GM12892 (cell line): Measurements from ENCODE around the gene PODN.

Experiments used
- POLR2A ChIP-seq: IDR thresholded peaks from 2 replicates; pipeline ENCODE4 v1.6.1; 2011; ENCODE audit warnings: low read depth, low read length, control low read depth
- POLR2AphosphoS5 ChIP-seq: IDR thresholded peaks from 2 replicates; pipeline ENCODE4 v1.6.1; 2011; ENCODE audit warnings: low read depth, low read length, control low read depth

GRCh38 chr1:53066891-53067738 lies 5.1 kb downstream of the PODN start:
- no peak for TF ChIP-seq POLR2AphosphoS5
- TF ChIP-seq POLR2A = no peak
